Measurements from ENCODE around the gene PICALM.

The PICALM gene

DNA sequence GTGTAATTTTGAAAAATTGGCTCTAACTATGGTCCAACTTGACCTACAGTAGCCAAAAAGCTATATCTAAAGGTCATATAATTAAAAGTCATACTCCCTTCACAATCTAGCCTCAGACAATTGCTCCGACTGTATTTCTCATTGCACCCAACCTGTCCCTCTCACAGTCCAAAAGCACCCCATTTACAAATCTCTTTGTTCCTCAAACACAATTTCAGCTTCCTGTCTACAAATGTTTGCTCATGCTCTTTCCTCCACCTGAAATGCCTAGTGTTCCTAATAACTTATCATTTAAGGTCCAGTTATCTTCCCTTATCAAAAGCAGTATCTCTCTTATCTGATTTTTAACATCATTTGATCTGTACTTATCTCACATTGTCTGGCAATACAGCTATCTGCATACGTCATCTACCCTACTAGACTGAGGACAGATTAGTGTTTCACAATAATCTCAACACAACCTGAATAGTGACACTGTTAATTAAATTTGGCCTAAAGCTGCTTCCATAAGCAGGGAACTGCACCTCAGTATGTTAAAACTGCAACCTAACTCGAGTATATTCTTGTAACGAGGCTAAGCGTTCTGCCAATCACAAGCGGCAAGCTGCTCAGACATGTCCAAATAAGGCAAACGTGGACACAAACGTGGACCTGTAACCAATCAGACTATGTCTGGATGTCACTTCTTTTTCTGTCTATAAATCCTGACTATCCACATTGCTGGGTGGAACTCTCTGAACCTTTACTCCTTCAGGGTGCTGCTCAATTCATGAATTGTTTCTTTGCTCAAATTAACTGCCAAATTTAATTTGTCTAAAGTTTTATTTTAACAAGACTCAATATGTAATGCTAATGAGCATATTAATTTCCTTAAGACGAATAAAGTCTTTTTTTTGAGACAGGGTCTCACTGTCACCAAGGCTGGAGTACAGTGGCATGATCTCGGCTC, 15.9 kb downstream of the PICALM start:
- CTCF ChIA-PET: interaction anchor here (0.7 to 2.9 kb wide), 4 partner anchors 9 to 141 kb away, joined by 3 to 12 read pairs (median 4); no protein-coding TSS in a partner anchor
- DNase-seq: no peak
- Mint-ChIP-seq H3K4me3 (no peak overlapping the region), H3K27ac (no peak overlapping the region), H3K36me3 (peaks cover 29% of the 10 kb centered on the region), H3K9me3 (no peaks in the 10 kb centered on the region), H3K27me3 (no peaks in the 10 kb centered on the region), H3K4me1 (peaks cover 65% of the 10 kb centered on the region)

DNA sequence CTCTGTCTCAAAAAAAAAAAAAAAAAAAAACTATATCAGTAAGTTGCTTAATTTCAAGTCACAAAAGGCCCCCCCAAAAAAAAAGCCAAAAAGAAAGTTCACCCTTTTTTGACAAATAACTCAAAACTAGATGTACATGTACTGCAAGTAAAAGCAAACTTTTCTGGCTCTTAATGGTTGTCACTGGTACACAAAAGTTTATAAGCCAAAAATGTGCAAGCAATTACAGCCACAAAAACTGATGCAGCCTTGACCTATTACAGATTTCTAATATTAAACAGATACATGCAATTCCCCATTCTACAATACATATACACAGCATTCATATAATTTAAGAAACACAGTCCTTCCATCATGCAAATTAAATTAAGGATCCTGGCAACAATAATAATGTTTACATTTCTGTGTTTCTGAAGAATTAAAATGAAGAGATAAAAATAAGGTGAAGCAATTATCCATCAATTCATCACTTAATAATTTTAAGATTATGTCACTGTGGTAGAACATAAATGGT, 18.6 kb downstream of the PICALM start:
- Mint-ChIP-seq H3K4me3 (no peak overlapping the region), H3K27ac (peak overlapping the region; percentile 3), H3K36me3 (peaks cover 26% of the 10 kb centered on the region), H3K9me3 (no peaks in the 10 kb centered on the region), H3K4me1 (peaks cover 74% of the 10 kb centered on the region), H3K27me3 (no peaks in the 10 kb centered on the region)
- CTCF ChIA-PET: interaction anchor here (1.5 kb wide), 1 partner anchor 168 kb away, joined by 3 read pairs; no protein-coding TSS in a partner anchor
- DNase-seq: no peak

DNA sequence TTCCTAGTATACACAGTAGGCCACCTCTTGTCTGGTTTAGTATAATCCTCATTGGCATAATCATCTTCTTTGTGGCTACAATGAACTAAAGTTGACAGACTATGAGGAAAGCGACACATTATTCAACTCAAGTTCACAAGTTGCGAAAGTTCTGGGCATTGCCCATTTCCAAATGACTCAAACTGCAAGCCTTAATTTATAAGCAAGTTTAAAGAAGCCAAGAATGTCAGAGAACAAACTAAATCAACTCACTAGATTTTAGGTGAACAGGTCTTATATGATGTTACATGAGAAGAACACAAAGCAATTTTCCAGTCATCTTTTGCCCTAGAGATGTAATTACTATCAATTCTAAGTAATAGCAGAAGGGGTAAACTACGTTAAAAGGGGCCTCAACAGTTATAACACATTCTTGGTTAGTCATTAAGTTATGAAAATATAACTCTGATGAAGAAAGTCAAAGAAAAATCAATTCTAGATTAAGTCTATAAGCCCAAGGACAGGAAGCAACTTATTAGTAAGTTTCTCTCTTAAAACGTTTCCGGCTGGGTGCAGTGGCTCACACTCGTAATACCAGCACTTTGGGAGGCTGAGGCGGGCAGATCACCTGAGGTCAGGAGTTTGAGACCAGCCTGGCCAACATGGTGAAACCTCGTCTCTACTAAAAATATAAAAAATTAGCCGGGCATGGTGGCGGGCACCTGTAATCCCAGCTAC, 21.5 kb downstream of the PICALM start:
- Mint-ChIP-seq H3K27ac (peak overlapping the region; percentile 83), H3K4me3 (no peak overlapping the region), H3K27me3 (no peaks in the 10 kb centered on the region), H3K4me1 (peaks cover 81% of the 10 kb centered on the region), H3K9me3 (no peaks in the 10 kb centered on the region), H3K36me3 (peaks cover 21% of the 10 kb centered on the region)
- CTCF ChIA-PET: interaction anchor here (1.3 kb wide), 1 partner anchor 146 kb away, joined by 8 read pairs; no protein-coding TSS in a partner anchor
- DNase-seq: peak; percentile 29

DNA sequence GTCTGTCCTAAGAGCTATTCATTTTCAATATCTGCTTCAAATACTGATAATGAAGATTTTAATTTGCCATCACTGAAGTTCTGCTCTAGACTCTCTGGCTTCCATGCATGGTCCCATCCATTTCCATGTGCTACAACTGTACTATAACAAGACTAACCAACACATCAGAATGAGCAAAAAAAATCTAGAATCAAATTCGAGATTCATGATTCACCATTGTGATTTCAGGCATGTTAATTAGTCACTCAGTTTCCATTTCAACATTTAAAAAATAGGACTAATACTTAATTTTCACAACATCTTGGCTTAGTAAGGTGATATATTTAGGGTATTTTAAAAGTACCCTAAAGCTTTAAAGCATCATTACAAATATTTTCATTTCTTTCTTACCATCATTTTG, 22.8 kb downstream of the PICALM start:
- no peak for DNase-seq
- CTCF ChIA-PET: interaction anchor here (0.7 to 1.5 kb wide), 4 partner anchors 22 to 147 kb away, joined by 3 to 7 read pairs (median 3); partner anchors contain the start of gene PICALM

DNA sequence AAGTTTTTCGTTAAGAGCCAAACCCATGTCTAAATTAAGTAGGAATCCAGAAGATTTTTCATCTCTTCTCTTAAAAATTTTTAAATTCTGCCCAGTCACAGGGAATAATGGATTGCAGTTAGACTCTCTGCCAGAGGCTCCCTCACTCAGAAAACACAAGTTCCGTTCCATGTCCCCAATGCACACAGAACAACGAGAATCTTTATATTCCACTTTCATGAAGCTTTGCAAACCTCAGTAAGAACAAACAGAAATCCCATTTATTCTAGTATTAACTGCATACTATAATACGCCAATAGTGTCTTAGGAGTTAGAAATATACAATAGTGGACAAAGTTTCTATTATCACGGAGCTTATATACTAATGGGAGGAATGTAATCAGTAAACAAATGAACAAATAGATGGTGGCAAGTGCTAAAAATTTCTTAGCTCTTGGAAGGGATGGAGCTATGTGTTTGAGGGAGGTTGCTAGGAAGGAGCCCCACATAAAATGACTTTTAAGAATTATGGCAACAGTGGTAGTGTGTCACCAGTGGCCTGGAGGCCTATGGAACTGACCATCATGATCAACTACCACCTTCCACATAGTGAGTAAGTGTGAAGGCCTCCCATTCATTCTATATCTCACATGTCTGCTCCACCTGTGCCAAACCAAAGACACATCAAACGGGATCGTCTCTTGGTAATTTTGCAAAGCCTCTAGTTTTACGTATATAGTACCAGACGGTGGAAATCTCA, 24.9 kb downstream of the PICALM start:
- H3K4me3 Mint-ChIP-seq: no peak overlapping the region
- DNase-seq: no peak
- H3K9me3 Mint-ChIP-seq: no peaks in the 10 kb centered on the region
- H3K27me3 Mint-ChIP-seq: no peaks in the 10 kb centered on the region
- CTCF ChIA-PET: interaction anchor here (0.7 to 4.3 kb wide), 5 partner anchors 9 to 175 kb away, joined by 3 to 67 read pairs (median 8); partner anchors contain the start of gene PICALM
- H3K4me1 Mint-ChIP-seq: peaks cover 71% of the 10 kb centered on the region
- H3K36me3 Mint-ChIP-seq: peaks cover 11% of the 10 kb centered on the region
- H3K27ac Mint-ChIP-seq: no peak overlapping the region

More for the DNA sequence above, 22.8 kb downstream of the PICALM start:
- Mint-ChIP-seq H3K9me3 (no peaks in the 10 kb centered on the region), H3K4me1 (peaks cover 81% of the 10 kb centered on the region), H3K4me3 (no peak overlapping the region), H3K27me3 (no peaks in the 10 kb centered on the region), H3K27ac (no peak overlapping the region), H3K36me3 (peaks cover 14% of the 10 kb centered on the region)

DNA sequence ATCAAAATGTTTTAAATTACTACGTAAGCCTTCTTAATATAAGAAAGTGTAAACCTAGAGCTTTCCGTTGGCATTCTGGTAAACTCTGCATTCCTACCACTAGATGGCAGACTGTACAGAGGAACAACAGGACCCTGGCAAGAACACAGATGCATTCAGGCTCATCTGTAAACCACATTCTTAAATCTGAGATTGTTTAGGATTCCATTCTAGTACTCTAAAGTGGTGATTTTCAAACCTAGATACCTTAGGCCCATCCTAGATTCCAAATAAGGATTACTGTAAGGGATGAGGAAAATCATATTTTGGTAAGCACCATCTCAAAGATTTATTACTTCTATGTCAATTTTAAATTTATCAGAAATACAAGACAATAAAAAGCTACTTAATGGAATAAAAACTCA, 26.9 kb downstream of the PICALM start:
- no peaks in the 10 kb centered on the region for H3K27me3 Mint-ChIP-seq
- H3K4me1 Mint-ChIP-seq: peaks cover 52% of the 10 kb centered on the region
- H3K27ac Mint-ChIP-seq: no peak overlapping the region
- peak; percentile 60 for DNase-seq
- CTCF ChIA-PET: interaction anchor here (0.5 to 4.3 kb wide), 33 partner anchors 9 to 374 kb away, joined by 3 to 67 read pairs (median 4); partner anchors contain the start of gene PICALM
- H3K4me3 Mint-ChIP-seq: no peak overlapping the region
- H3K9me3 Mint-ChIP-seq: no peaks in the 10 kb centered on the region
- H3K36me3 Mint-ChIP-seq: peaks cover 2% of the 10 kb centered on the region

DNA sequence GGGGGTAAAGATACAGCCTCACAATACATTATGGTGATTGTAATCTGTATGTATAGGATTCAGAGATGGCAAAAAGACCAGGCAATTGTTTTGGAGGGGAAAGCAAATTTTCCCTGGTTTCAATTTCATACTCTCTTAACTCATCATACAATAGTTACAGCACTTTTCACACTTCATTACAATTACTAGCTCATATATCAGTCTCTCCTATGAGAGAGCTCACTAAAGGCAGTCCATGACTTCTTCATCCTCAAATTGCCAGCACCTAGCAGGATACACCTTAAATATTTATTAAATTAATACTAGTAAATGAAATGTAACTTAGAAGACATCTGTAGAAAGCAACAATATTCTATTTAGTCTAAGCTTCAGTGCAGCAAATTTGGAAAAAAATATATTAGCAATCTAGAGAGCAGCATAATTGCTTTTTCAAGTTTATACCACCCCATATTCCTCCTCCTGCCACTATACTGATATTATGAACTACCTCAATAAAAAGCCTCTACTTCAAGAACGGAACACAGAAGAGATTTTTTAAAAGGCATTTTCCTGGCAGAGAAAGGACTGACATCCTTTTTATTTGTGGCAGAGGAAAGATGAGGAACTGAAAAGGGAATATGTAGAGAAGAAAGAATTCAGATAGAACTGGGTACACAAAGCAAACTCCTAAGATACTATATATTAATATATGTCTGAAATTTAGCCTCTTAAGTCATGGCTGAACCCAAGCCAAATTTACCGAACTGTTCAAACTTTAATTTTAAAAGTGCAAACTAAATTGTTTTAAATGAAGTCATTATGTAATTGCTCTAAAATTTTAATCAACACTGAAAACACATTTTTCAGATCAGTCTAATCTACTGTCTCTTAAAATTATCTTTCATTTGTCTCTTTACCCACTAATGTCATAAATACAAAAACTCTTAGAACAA, 27.7 kb downstream of the PICALM start:
- Mint-ChIP-seq H3K27ac (no peak overlapping the region), H3K4me3 (no peak overlapping the region), H3K9me3 (no peaks in the 10 kb centered on the region), H3K27me3 (no peaks in the 10 kb centered on the region), H3K4me1 (peaks cover 48% of the 10 kb centered on the region), H3K36me3 (peaks cover 2% of the 10 kb centered on the region)
- no peak for DNase-seq
- CTCF ChIA-PET: interaction anchor here (0.5 to 4.3 kb wide), 34 partner anchors 10 to 373 kb away, joined by 3 to 67 read pairs (median 4); partner anchors contain the start of gene PICALM

DNA sequence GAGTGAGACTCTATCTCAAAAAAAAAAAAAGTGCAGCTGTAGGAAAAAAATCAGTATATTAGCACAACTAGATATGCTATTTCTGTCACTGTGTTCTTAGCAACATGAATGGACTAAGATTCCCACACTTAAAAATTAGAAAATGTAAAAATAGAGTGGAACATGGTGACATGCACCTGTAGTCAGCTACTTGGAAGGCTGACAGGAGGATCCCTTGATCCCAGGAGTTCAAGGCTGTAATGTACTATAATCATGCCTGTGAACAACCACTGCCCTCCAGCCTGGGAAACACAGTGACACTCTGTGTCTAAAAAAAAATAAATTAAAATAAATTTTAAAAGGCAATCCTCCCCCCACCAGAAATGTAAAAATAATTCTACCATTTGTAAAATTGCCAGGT, 29.8 kb downstream of the PICALM start:
- no peak for DNase-seq
- H3K9me3 Mint-ChIP-seq: no peaks in the 10 kb centered on the region
- H3K4me1 Mint-ChIP-seq: peaks cover 38% of the 10 kb centered on the region
- no peak overlapping the region for H3K4me3 Mint-ChIP-seq
- H3K27me3 Mint-ChIP-seq: no peaks in the 10 kb centered on the region
- H3K36me3 Mint-ChIP-seq: peaks cover 2% of the 10 kb centered on the region
- H3K27ac Mint-ChIP-seq: no peak overlapping the region
- CTCF ChIA-PET: interaction anchor here (1.6 kb wide), 1 partner anchor 154 kb away, joined by 3 read pairs; no protein-coding TSS in a partner anchor

DNA sequence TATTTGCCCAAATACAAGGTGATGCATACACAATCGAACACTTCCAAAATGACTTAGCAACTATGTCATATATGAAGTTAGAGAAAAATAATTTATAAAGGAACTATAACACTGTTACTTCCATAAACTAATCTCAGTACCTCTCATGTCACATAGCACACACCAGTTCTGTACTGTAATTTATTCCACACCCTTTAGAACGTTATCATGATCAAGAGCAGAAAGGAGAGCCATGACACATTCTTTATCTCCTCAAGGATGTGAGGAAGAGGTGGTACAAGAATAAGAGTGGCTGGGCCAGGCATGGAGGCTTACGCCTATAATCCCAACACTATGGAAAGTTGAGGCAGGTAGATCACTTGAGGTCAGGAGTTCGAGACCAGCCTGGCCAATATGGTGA, 31.1 kb downstream of the PICALM start:
- Mint-ChIP-seq H3K4me1 (peaks cover 24% of the 10 kb centered on the region), H3K36me3 (peaks cover 2% of the 10 kb centered on the region), H3K27me3 (no peaks in the 10 kb centered on the region), H3K27ac (no peak overlapping the region), H3K4me3 (no peak overlapping the region), H3K9me3 (no peaks in the 10 kb centered on the region)
- no peak for DNase-seq
- CTCF ChIA-PET: no interaction called here

DNA sequence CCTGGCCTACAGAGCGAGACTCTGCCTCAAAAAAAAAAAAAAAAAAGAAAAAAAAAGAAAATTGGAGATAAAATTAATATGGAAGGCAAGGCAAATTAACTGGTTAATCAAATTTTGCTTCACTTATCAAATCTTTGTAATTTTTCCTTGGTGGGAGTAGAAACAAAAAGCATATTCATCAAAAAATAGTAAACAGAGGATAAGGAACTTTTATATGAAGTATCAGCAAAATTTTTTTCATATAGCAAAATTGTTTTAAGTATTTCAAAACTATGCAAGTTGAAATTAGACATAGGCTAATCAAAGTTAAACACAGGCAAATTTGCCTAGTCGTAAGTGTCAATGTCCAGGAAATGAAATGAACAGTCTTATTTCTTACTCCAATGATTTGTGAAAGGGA, 33.0 kb downstream of the PICALM start:
- H3K27ac Mint-ChIP-seq: no peak overlapping the region

DNA sequence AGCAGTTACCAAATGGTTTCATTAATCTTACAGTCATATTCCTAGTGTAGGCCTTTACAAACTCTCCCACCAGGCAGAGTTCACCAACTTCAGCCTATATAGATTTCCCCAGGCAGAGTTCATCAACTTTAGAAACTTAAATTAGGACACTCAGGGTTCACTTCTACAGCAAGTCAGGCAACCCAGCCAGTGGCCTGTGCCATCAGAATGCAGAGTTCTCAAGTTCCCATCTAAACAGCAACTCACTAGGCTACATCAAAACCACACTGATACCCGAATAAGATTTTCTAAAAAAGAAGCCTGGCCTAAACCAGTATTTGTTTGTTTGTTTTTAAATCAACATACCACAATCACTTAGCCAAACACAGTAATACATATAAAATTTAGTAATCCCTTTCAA, 33.7 kb downstream of the PICALM start:
- no peak for DNase-seq
- no peak overlapping the region for H3K27ac Mint-ChIP-seq
- H3K4me3 Mint-ChIP-seq: no peak overlapping the region
- H3K27me3 Mint-ChIP-seq: no peaks in the 10 kb centered on the region
- peaks cover 15% of the 10 kb centered on the region for H3K36me3 Mint-ChIP-seq
- H3K9me3 Mint-ChIP-seq: no peaks in the 10 kb centered on the region
- peaks cover 9% of the 10 kb centered on the region for H3K4me1 Mint-ChIP-seq
- CTCF ChIA-PET: no interaction called here

More for the DNA sequence above, 33.0 kb downstream of the PICALM start:
- Mint-ChIP-seq H3K36me3 (peaks cover 11% of the 10 kb centered on the region), H3K27me3 (no peaks in the 10 kb centered on the region), H3K4me1 (peaks cover 12% of the 10 kb centered on the region), H3K4me3 (no peak overlapping the region), H3K9me3 (no peaks in the 10 kb centered on the region)
- CTCF ChIA-PET: no interaction called here
- DNase-seq: no peak

DNA sequence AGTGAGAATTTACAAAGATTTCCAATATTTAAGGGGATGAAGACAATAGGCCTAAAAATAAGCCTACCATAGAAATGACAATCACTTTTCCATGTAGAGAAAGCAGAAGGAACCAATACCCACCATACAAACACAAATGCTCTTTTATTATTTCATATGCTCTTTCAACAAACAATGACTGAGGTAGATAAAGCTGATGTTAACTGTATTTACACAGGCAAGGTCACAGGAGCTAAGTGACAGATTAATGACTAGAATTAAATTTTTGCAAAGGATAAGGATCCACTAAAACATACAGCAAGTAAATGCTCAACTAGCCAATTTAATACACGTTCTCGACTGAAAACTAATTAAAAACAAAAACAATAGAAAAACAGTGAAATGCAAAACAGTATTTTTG, 34.2 kb downstream of the PICALM start:
- H3K4me3 Mint-ChIP-seq: no peak overlapping the region
- H3K4me1 Mint-ChIP-seq: peaks cover 9% of the 10 kb centered on the region
- H3K9me3 Mint-ChIP-seq: no peaks in the 10 kb centered on the region
- CTCF ChIA-PET: no interaction called here
- DNase-seq: no peak
- H3K27me3 Mint-ChIP-seq: no peaks in the 10 kb centered on the region
- no peak overlapping the region for H3K27ac Mint-ChIP-seq
- peaks cover 16% of the 10 kb centered on the region for H3K36me3 Mint-ChIP-seq

DNA sequence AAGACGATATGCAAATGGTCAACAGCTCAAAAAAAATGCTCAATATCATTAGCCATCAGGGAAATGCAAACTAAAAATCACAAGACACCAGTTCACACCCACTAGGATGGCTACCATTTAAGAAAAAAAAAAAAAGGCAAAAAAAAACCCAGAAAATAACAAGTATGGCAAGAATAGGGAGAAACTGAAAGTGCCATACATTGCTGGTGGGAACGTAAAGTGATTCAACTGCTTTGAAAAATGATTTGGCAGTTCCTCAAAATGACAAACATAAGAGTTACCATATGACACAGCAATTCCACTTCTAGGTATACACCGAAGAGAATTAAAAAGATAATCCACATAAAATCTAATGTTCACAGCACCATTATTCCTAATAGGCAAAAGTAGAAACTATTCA, 47.5 kb downstream of the PICALM start:
- no peak overlapping the region for H3K4me3 Mint-ChIP-seq
- no peaks in the 10 kb centered on the region for H3K27me3 Mint-ChIP-seq
- no peak for DNase-seq
- peaks cover 19% of the 10 kb centered on the region for H3K4me1 Mint-ChIP-seq
- no peaks in the 10 kb centered on the region for H3K9me3 Mint-ChIP-seq
- CTCF ChIA-PET: interaction anchor here (1.6 kb wide), 1 partner anchor 197 kb away, joined by 4 read pairs; no protein-coding TSS in a partner anchor
- H3K36me3 Mint-ChIP-seq: peaks cover 57% of the 10 kb centered on the region
- H3K27ac Mint-ChIP-seq: peak overlapping the region; percentile 45
